Panc1 (cell line): Measurements from ENCODE around the gene ADAMTS10.
"Not testable (repeated sequence)": the region's sequence is repeated elsewhere in the genome, so short reads cannot be mapped to it uniquely, and the experiment has no call there.

Source experiments
- SIN3A ChIP-seq: IDR thresholded peaks from 2 replicates; pipeline ENCODE4 v1.6.1; 2012; ENCODE audit warnings: low read depth, mild to moderate bottlenecking, low read length, moderate library complexity, borderline replicate concordance; ENCODE audit not compliant: insufficient read depth
- TCF7L2 ChIP-seq: IDR thresholded peaks from 2 replicates; pipeline ENCODE4 v1.6.1; 2011; ENCODE audit warnings: mild to moderate bottlenecking, low read depth, low read length, inconsistent platforms
- TF ChIP-seq, protein P1 (sequence below): fragments of 450-650 bp; IDR thresholded peaks from 2 replicates; pipeline ENCODE4 v1.5.1; 2017; ENCODE audit warnings: mild to moderate bottlenecking
- TF ChIP-seq, protein P2 (sequence below), 2 experiments: IDR thresholded peaks; 2 replicates each; pipeline ENCODE4 v1.6.1; 2011 to 2012; ENCODE audit warnings: low read depth in 2 of 2, control low read depth in 1 of 2, low read length in 1 of 2, mild to moderate bottlenecking in 1 of 2, moderate library complexity in 1 of 2; ENCODE audit not compliant: insufficient read depth in 1 of 2

- TF ChIP-seq, protein P1, sequence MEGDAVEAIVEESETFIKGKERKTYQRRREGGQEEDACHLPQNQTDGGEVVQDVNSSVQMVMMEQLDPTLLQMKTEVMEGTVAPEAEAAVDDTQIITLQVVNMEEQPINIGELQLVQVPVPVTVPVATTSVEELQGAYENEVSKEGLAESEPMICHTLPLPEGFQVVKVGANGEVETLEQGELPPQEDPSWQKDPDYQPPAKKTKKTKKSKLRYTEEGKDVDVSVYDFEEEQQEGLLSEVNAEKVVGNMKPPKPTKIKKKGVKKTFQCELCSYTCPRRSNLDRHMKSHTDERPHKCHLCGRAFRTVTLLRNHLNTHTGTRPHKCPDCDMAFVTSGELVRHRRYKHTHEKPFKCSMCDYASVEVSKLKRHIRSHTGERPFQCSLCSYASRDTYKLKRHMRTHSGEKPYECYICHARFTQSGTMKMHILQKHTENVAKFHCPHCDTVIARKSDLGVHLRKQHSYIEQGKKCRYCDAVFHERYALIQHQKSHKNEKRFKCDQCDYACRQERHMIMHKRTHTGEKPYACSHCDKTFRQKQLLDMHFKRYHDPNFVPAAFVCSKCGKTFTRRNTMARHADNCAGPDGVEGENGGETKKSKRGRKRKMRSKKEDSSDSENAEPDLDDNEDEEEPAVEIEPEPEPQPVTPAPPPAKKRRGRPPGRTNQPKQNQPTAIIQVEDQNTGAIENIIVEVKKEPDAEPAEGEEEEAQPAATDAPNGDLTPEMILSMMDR: not testable (repeated sequence)
- not testable (repeated sequence) for TF ChIP-seq SIN3A, TCF7L2
- TF ChIP-seq, protein P2, sequence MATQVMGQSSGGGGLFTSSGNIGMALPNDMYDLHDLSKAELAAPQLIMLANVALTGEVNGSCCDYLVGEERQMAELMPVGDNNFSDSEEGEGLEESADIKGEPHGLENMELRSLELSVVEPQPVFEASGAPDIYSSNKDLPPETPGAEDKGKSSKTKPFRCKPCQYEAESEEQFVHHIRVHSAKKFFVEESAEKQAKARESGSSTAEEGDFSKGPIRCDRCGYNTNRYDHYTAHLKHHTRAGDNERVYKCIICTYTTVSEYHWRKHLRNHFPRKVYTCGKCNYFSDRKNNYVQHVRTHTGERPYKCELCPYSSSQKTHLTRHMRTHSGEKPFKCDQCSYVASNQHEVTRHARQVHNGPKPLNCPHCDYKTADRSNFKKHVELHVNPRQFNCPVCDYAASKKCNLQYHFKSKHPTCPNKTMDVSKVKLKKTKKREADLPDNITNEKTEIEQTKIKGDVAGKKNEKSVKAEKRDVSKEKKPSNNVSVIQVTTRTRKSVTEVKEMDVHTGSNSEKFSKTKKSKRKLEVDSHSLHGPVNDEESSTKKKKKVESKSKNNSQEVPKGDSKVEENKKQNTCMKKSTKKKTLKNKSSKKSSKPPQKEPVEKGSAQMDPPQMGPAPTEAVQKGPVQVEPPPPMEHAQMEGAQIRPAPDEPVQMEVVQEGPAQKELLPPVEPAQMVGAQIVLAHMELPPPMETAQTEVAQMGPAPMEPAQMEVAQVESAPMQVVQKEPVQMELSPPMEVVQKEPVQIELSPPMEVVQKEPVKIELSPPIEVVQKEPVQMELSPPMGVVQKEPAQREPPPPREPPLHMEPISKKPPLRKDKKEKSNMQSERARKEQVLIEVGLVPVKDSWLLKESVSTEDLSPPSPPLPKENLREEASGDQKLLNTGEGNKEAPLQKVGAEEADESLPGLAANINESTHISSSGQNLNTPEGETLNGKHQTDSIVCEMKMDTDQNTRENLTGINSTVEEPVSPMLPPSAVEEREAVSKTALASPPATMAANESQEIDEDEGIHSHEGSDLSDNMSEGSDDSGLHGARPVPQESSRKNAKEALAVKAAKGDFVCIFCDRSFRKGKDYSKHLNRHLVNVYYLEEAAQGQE (IDR thresholded peaks at IDR 0.05; ENCODE audit: insufficient read depth in 1 of 2, low read depth in 2 of 2, low read length in 1 of 2): not testable (repeated sequence)
Observed at GRCh38 chr19:8617325-8617724, 6.8 kb upstream of the ADAMTS10 start.
